Measurements from ENCODE around the gene MACROD2.
A peak's percentile ranks its signal among the peaks of the same experiment; 100 is the strongest.

Gene MACROD2

DNA sequence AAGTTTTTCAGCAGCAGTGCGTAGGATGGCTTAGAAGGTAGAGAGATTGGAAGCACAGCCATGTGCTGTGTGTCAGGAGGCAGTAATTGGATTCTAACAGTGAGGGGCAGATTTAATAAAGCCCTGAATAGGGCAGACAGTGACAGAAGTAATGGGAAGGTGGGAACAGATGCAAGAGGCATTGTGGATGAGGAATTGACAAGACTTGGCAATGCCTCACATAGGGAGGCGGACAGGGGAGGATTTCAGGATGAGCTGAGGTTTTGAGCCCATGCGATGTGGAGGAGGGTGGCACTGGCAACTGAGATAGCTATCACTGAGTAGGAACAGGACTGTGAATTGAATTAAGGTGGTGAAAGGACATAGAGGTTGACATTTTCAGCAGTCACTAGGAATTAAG is 604.3 kb downstream of the MACROD2 start:
- no peak for DNase-seq (ENCODE audit: low read depth)
- H3K4me3 ChIP-seq (ENCODE audit: low read depth, low read length): no peak overlapping the region
- TF ChIP-seq, protein P1, sequence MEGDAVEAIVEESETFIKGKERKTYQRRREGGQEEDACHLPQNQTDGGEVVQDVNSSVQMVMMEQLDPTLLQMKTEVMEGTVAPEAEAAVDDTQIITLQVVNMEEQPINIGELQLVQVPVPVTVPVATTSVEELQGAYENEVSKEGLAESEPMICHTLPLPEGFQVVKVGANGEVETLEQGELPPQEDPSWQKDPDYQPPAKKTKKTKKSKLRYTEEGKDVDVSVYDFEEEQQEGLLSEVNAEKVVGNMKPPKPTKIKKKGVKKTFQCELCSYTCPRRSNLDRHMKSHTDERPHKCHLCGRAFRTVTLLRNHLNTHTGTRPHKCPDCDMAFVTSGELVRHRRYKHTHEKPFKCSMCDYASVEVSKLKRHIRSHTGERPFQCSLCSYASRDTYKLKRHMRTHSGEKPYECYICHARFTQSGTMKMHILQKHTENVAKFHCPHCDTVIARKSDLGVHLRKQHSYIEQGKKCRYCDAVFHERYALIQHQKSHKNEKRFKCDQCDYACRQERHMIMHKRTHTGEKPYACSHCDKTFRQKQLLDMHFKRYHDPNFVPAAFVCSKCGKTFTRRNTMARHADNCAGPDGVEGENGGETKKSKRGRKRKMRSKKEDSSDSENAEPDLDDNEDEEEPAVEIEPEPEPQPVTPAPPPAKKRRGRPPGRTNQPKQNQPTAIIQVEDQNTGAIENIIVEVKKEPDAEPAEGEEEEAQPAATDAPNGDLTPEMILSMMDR (IDR thresholded peaks at IDR 0.05; ENCODE audit: insufficient read depth, low read depth, low read length, missing control alignments): no peak

DNA sequence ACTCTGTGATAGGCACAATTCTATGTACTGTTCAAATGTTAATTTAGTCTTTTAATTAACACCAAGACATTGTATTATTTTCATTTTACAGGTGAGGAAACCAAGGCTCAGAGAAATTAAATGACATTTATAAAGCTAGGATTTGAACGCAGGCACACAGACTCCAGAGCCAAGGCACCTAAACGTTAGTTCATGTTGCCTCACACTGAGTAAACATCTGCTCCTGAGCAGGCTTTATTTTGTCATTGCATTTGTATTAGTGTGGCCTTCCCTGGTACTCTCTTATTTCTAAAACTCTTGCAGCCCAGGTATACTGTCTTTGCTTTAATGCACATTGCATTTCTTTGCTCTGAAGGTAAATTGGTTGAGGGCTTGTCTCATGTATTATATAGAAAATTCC is 605.2 kb downstream of the MACROD2 start:
- no peak overlapping the region for H3K4me3 ChIP-seq (ENCODE audit: low read depth, low read length)
- TF ChIP-seq, protein P1 (IDR thresholded peaks at IDR 0.05; ENCODE audit: insufficient read depth, low read depth, low read length, missing control alignments): no peak
- no peak for DNase-seq (ENCODE audit: low read depth)

DNA sequence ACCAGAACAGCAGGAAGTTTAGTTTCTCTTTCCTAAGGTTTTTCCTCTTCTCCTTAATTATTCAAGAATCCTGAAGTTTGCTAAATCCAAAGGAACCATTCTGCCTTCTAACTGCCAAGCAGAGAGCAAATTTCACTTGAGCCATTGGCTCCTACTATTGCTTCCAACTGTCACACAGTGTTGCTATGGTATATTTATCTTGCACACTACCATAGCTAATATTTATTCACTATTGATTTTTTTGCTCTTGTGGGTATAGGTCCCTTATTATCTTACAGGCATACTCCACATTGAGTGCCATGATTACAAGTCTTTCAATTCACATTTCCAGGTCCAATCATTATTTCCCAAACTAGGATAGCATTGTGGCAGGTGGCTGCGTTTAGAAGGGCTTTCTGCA is 608.8 kb downstream of the MACROD2 start:
- DNase-seq (ENCODE audit: low read depth): no peak
- TF ChIP-seq, protein P1 (IDR thresholded peaks at IDR 0.05; ENCODE audit: insufficient read depth, low read depth, low read length, missing control alignments): no peak
- H3K4me3 ChIP-seq (ENCODE audit: low read depth, low read length): no peak overlapping the region

DNA sequence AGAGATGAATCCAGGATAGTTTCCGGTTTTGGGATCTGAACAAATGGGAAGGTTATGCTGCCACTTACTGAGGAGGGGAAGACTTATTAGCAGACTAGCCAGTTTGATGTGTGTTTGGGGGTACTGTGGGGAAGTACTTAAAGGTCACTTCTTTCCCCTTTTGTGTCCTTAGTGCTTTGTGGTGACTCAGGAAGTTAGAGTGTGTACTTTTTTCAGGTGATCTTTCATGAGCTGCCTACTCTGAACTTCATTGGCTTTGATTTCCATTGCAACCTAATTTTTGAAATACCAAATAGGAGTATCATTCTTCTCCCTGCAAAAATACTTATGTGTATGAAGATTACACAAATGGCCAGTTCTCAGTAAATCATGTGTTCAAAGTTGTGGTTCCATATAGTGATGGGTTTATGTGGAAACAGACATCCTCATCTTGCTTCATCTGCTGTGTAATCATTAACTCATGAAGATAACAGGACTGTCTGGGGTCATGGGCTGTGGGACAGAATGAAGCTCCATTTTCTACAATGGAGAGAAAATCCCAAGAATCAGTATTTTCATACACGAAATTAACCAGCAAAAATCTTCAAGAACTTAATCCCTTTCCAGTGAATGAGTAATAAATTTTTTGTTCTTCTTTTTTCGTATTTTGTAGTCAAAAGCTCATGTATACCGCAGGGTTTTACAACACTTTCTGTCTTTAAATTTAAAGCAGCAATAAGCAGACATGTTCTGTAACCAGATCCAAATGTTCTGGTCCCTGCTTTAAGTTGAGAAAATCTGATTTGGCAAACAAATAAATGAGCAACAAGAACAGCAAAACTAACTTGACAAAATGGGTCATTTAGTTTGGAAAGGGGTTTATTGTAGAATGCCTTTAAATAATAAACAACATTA is 614.3 kb downstream of the MACROD2 start:
- no peak for DNase-seq (ENCODE audit: low read depth)
- H3K4me3 ChIP-seq (ENCODE audit: low read depth, low read length): no peak overlapping the region
- TF ChIP-seq, protein P1 (IDR thresholded peaks at IDR 0.05; ENCODE audit: insufficient read depth, low read depth, low read length, missing control alignments): no peak

DNA sequence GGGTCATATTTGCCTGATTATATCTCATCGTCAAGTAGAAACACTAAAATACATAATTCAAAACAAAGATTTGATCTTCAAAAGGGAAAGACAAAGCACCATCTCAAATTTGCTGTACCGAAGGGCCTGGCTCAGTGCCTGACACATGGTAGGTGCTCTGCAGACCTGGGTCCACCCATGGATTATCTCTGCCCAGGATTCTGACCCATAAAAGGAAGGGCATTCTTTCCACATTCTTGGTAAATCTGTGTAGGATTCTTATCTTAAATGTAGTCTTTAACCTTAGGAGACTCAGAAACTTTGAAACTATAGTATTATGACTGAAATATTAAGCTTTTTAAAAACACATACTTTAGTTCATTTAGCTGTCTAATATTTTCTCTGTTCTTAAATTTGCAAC is 616.2 kb downstream of the MACROD2 start:
- TF ChIP-seq, protein P1 (IDR thresholded peaks at IDR 0.05; ENCODE audit: insufficient read depth, low read depth, low read length, missing control alignments): no peak
- H3K4me3 ChIP-seq (ENCODE audit: low read depth, low read length): no peak overlapping the region
- DNase-seq (ENCODE audit: low read depth): no peak

DNA sequence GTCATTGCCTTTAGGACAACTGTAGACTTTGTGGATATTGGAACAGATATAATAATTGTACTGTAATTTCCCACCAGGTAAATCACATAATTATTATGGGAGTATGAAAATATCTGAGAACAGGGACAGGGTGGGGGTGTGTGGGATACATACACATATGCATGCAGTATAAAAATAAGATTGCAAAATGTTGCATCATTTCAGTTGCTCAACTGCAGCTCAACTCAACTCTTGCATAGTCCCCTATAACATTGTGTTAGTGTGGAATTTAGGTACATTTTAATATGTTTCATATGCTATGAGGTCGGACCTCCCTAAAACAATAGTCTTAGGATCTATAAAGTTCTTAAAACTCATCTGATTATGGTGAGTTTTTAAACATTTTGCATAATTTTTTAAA is 617.1 kb downstream of the MACROD2 start:
- DNase-seq (ENCODE audit: low read depth): no peak
- no peak overlapping the region for H3K4me3 ChIP-seq (ENCODE audit: low read depth, low read length)
- TF ChIP-seq, protein P1 (IDR thresholded peaks at IDR 0.05; ENCODE audit: insufficient read depth, low read depth, low read length, missing control alignments): no peak

DNA sequence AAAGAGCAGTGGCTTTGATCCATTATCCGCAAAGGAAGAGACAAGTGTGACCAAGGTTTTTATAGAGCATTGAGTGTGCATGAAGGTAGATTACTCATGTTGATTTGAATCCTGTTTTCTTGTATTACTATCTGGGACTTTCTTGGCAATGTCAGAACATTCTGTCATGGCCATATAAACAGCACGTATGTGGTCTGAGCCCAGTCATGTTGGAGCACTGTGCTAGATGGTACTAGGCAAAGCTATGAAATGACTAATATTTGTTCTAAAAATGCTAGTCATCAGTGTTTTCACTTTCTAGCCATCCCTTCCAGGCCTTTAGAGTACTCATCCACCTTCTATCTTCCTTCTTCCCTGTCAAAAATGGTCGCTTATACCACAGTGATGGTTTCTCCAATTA is 620.7 kb downstream of the MACROD2 start:
- no peak overlapping the region for H3K4me3 ChIP-seq (ENCODE audit: low read depth, low read length)
- TF ChIP-seq, protein P1 (IDR thresholded peaks at IDR 0.05; ENCODE audit: insufficient read depth, low read depth, low read length, missing control alignments): no peak
- DNase-seq (ENCODE audit: low read depth): peak; percentile 12
